GM18867 (cell line): ENCODE results near the gene BBS10.
"Not testable (repeated sequence)": the region's sequence is repeated elsewhere in the genome, so short reads cannot be mapped to it uniquely, and the experiment has no call there.

Source experiments
- ATAC-seq: cut with Tn5 transposase; IDR thresholded peaks from one replicate; pipeline ENCODE4 v1.9.1; 2021; ENCODE audit warnings: mild to moderate bottlenecking, moderate library complexity; ENCODE audit not compliant: unreplicated experiment

The BBS10 gene

GRCh38 chr12:76332606-76333005, 15.6 kb downstream of the BBS10 start:
- no peak for ATAC-seq

GRCh38 chr12:76329606-76330005, 18.6 kb downstream of the BBS10 start:
- ATAC-seq, result no peak

DNA sequence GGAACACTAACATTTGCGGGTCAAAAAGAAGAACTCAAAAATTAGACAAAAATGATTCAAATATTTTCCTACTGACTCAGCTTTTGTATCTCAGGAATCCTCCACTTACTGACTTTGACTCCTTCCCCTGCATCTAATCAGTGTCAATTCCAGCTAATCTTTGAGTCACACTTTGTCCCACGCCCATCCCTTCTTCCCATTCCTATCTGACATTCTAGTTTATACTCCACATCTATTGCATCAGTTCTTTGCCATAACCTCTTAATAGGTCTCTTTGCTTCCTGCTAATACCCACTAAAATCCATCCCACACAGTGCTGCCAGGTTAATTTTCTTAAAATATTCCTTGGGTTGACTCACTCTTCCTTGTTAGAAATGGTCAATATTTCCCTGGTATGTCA, 19.1 kb downstream of the BBS10 start:
- no peak for ATAC-seq

DNA sequence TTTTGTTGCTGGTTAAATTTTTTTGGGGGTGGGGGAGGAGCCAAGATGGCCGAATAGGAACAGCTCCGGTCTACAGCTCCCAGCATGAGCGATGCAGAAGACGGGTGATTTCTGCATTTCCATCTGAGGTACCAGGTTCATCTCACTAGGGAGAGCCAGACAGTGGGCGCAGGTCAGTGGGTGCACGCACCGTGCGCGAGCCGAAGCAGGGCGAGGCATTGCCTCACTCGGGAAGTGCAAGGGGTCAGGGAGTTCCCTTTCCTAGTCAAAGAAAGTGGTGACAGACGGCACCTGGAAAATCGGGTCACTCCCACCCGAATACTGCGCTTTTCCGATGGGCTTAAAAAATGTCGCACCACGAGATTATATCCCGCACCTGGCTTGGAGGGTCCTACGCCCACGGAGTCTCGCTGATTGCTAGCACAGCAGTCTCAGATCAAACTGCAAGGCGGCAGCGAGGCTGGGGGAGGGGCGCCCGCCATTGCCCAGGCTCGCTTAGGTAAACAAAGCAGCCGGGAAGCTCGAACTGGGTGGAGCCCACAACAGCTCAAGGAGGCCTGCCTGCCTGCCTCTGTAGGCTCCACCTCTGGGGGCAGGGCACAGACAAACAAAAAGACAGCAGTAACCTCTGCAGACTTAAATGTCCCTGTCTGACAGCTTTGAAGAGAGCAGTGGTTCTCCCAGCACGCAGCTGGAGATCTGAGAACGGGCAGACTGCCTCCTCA, 28.5 kb downstream of the BBS10 start:
- not testable (repeated sequence) for ATAC-seq

- ATAC-seq, result no peak
Observed at GRCh38 chr12:76318773-76319594, 29.2 kb downstream of the BBS10 start.

GRCh38 chr12:76317976-76318375, 30.2 kb downstream of the BBS10 start:
- no peak for ATAC-seq

DNA sequence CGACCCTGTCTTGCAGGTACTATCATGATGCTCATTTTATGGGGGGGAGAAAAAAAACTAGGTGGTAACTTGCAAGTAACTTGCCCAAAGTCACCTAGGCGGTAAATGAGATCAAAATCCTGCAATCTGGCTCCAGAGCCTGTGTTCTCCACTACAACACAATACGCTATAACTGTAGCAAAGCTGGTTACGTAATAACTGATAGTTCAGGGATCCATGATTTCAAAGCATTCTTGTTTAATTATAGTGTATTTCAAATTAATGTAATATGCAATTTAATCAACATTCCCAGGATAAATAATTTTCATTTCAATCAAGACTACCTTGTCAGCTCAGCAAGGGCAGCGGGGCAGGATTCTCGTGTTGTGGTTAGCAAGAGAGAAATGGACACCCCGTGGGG, 31.7 kb downstream of the BBS10 start:
- ATAC-seq, result no peak

- ATAC-seq, result no peak
Observed at GRCh38 chr12:76313299-76313698, 34.9 kb downstream of the BBS10 start.

DNA sequence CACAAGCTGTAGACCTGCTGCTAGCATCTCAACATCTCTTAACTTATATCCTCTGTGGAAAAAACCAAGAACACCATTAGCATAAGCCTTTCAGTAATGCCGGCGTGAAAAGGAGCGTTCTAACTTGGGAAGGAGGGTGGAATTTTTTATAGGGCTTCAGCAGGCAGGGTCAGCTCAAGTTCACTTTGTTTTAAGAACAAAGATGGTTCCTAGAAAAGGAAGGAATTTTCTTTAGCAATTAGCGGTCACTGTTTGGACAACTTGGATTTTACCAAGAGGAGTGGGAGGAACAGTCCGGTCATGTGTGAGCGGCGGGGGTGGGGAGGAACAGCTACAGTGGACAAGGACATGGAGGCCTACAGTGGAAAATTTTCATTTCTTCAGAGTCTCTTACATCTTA, 35.9 kb downstream of the BBS10 start:
- no peak for ATAC-seq

- ATAC-seq, result no peak
Observed at GRCh38 chr12:76311796-76312195, 36.4 kb downstream of the BBS10 start.

DNA sequence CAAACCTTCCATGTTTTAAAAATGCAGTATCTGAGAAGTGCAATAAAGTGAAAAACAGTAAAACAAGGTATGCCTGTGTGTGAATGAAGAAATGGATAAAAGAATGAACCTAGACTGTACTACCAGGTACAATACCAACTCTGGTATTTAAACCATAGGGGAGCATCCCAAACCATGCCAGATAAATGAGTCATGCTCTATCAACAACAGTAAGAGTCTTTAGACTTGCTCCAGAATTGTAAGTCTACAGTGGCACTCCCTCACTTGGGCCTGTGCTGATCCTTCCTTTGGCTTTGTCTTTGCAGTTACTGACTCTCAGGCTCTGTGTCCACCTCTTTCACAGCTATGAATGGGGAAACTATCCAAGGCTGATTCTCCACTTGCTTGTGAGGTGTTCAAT, 38.1 kb downstream of the BBS10 start:
- no peak for ATAC-seq

DNA sequence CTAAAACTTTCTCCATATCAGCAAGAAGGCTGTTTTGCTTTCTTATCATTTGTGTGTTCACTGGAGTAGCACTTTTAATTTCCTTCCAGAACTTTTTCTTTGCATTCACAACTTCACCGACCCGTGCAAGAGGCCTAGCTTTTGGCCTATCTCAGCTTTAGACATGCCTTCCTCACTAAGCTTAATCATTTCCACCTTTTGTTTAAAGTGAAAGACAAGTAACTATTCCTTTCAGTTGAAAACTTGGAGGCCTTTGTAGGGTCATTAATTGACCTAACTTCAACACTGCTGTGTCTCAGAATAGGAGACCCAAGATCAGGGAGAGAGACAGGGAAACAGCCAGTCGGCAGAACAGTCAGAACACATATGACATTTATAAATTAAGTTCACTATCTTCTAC, 39.3 kb downstream of the BBS10 start:
- ATAC-seq, result no peak

DNA sequence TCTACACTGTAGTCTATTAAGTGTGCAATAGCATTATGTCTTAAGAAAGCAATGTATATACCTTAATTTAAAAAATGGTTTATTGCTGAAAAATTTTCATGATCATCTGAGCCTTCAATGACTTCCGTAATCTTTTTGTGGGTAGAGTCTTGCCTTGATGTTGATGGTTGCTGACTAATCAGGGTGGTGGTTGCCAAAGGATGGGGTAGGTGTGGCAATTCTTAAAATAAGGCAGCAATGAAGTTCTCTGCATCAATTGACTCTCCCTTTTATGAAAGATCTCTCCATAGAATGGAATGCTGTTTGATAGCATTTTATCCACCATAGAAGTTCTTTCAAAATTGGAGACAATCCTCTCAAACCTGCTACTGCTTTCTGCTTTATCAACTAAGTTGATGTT, 41.1 kb downstream of the BBS10 start:
- ATAC-seq, result no peak

GRCh38 chr12:76303989-76304460, 44.2 kb downstream of the BBS10 start:
- no peak for ATAC-seq

- no peak for ATAC-seq
Observed at GRCh38 chr12:76303365-76303764, 44.9 kb downstream of the BBS10 start.

DNA sequence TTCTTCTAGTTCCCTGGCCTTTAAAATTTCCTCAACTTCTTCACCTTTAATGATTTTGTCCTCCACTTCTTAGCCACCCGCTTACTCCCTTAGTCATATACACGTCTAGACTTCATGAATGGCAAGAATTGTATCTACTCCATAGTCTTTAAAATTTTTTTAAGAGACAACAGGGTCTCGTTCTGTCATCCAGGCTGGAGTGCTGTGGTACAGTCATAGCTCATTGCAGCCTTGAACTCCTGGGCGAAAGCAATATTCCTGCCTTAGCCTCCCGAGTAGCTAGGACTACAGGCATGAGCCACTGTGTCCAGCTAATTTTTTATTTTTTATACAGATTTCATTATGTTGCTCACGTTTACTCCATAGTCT, 47.9 kb downstream of the BBS10 start:
- ATAC-seq, result no peak

GRCh38 chr12:76299536-76300296, 48.5 kb downstream of the BBS10 start:
- no peak for ATAC-seq
